SK-MEL-5 (cell line): ENCODE data around the gene MAD1L1. TPM values are rescaled to one million over a fixed set of nuclear protein-coding genes. Genes with fewer than 3 reads are reported as not detected.

Source experiments
- DNase-seq: peaks from one replicate; pipeline ENCODE4 v3.0.0-alpha.2; 2016; ENCODE audit warnings: low read depth, low spot score
- in situ Hi-C: cut with HindIII; loops from 2 replicates; pipeline ENCODE4 v1.10.0; 2016; ENCODE audit warnings: low sequenced_read_pairs, high pct_unique_total_duplicates, low pct_unique_long_range_greater_than_20kb
- total RNA-seq: library from RNA; depleted of rRNA; stranded (reverse); fragments of >200 nt; shearing (Covaris generic); gene quantifications from 2 replicates; pipeline ENCODE4 v1.2.3, GENCODE V29; 2014

MAD1L1 gene
- total RNA-seq, 1 experiment from 2014 or later, result 204 TPM

GRCh38 chr7:2010551-2011265 is 222.0 kb downstream of the MAD1L1 start:
- in situ Hi-C loops, result no loop called here
- DNase-seq, result no peak

- in situ Hi-C loops, result no loop called here
- no peak for DNase-seq
Measured at GRCh38 chr7:2010101-2010500, 222.6 kb downstream of the MAD1L1 start.

GRCh38 chr7:2009541-2010001 is 223.2 kb downstream of the MAD1L1 start:
- in situ Hi-C loops, result no loop called here
- no peak for DNase-seq

- in situ Hi-C loops, result no loop called here
- DNase-seq, result no peak
Measured at GRCh38 chr7:2008936-2009540, 223.7 kb downstream of the MAD1L1 start.

GRCh38 chr7:2008101-2008935 is 224.4 kb downstream of the MAD1L1 start:
- in situ Hi-C loops, result no loop called here
- DNase-seq, result no peak

- in situ Hi-C loops, result no loop called here
Measured at GRCh38 chr7:2007551-2007950, 225.2 kb downstream of the MAD1L1 start.

GRCh38 chr7:2006921-2007381 is 225.8 kb downstream of the MAD1L1 start:
- DNase-seq, result no peak
- in situ Hi-C loops, result no loop called here

More at GRCh38 chr7:2007551-2007950, 225.2 kb downstream of the MAD1L1 start:
- DNase-seq, result no peak

GRCh38 chr7:2006231-2006771 is 226.4 kb downstream of the MAD1L1 start:
- DNase-seq, result no peak
- in situ Hi-C loops, result no loop called here

GRCh38 chr7:2005786-2006185 is 227.0 kb downstream of the MAD1L1 start:
- in situ Hi-C loops, result no loop called here
- DNase-seq, result no peak

GRCh38 chr7:2004841-2005725 is 227.7 kb downstream of the MAD1L1 start:
- no peak for DNase-seq
- in situ Hi-C loops, result no loop called here

GRCh38 chr7:2003931-2004812 is 228.6 kb downstream of the MAD1L1 start:
- in situ Hi-C loops, result no loop called here
- DNase-seq, result no peak

GRCh38 chr7:2003451-2003930 is 229.3 kb downstream of the MAD1L1 start:
- in situ Hi-C loops, result no loop called here
- no peak for DNase-seq

- DNase-seq, result no peak
- in situ Hi-C loops, result no loop called here
Measured at GRCh38 chr7:2002561-2003450, 229.9 kb downstream of the MAD1L1 start.

- no peak for DNase-seq
- in situ Hi-C loops, result no loop called here
Measured at GRCh38 chr7:2001601-2002442, 230.9 kb downstream of the MAD1L1 start.
